B cell (primary cell): ENCODE data around the gene BHLHA9. TPM values are rescaled to one million over a fixed set of nuclear protein-coding genes. Genes with fewer than 3 reads are reported as not detected.

Experiments used
- ATAC-seq: fragments of 200-7000 bp; cut with Tn5 transposase; one replicate; pipeline ENCODE4 v1.10.0; 2021; ENCODE audit warnings: low read depth, mild to moderate bottlenecking, moderate number of reproducible peaks, moderate library complexity
- CTCF ChIA-PET: fragments of 350-600 bp; sonication (Branson Sonifier 250); formaldehyde crosslinking; loops from one replicate; lab custom pipeline; 2021; ENCODE audit warnings: antibody characterized with exemption, inconsistent platforms; lab: Charles Lee
- POLR2A ChIA-PET: fragments of 350-600 bp; sonication (Branson Sonifier 250); formaldehyde crosslinking; loops from one replicate; lab custom pipeline; 2021; ENCODE audit warnings: antibody characterized with exemption; lab: Charles Lee
- DNase-seq: peaks from one replicate; pipeline ENCODE4 v3.0.0; 2013
- H2AFZ ChIP-seq: 2 replicates; pipeline ENCODE4 v1.6.1; 2012; ENCODE audit warnings: mild to moderate bottlenecking, low read depth, low read length; ENCODE audit not compliant: insufficient read depth, poor library complexity, severe bottlenecking
- H3K27ac ChIP-seq, 2 donors: 1 replicate in 1 of 2; 2 replicates in 1 of 2; pipeline ENCODE4 v1.5.1; 2012 to 2013; ENCODE audit warnings: low read length in 2 of 2, mild to moderate bottlenecking in 2 of 2, moderate library complexity in 1 of 2
- H3K27me3 ChIP-seq, 4 experiments: fragments of 200-600 bp in 1 of 4; sonication (generic) in 1 of 4; replicated peaks in 1 of 4; 1 replicate in 2 of 4; 2 replicates in 2 of 4; pipeline versions ENCODE4 v1.6.1 to v1.7.0; 2013 to 2016; ENCODE audit warnings: low read length in 3 of 4, mild to moderate bottlenecking in 2 of 4, mixed read lengths in 1 of 4, moderate library complexity in 1 of 4; ENCODE audit not compliant: insufficient read depth in 4 of 4, control insufficient read depth in 3 of 4; ENCODE audit errors: control extremely low read depth in 1 of 4
- H3K36me3 ChIP-seq, 2 experiments: replicated peaks in 1 of 2; 1 replicate in 1 of 2; 2 replicates in 1 of 2; pipeline versions ENCODE4 v1.6.1 to v1.7.1; 2013; ENCODE audit warnings: low read length in 1 of 2; ENCODE audit not compliant: insufficient read depth in 2 of 2, control insufficient read depth in 1 of 2; ENCODE audit errors: control extremely low read depth in 1 of 2, extremely low read depth in 1 of 2
- H3K4me1 ChIP-seq, 2 donors: fragments of 200-600 bp in 1 of 2; sonication (generic) in 1 of 2; 1 replicate in 1 of 2; 2 replicates in 1 of 2; pipeline versions ENCODE4 v1.5.1 to v1.6.1; 2013 to 2017; ENCODE audit warnings: low read length in 2 of 2; ENCODE audit not compliant: control insufficient read depth in 2 of 2, insufficient read depth in 2 of 2
- H3K4me2 ChIP-seq: replicated peaks from 2 replicates; pipeline ENCODE3; 2012; ENCODE audit warnings: mild to moderate bottlenecking, low read depth, low read length; ENCODE audit not compliant: poor library complexity, severe bottlenecking
- H3K4me3 ChIP-seq, 5 experiments: fragments of 200-600 bp in 1 of 5; sonication (generic) in 1 of 5; 1 replicate in 3 of 5; 2 replicates in 2 of 5; pipeline versions ENCODE4 v1.5.1 to v1.7.0; 2011 to 2016; ENCODE audit warnings: low read length in 4 of 5, mild to moderate bottlenecking in 4 of 5, low read depth in 2 of 5, control low read depth in 1 of 5, moderate library complexity in 1 of 5; ENCODE audit not compliant: insufficient read depth in 1 of 5; ENCODE audit errors: control extremely low read depth in 1 of 5, extremely low read depth in 1 of 5
- H3K79me2 ChIP-seq: fragments of 200-600 bp; sonication (generic); one replicate; pipeline ENCODE4 v1.6.0; 2016; ENCODE audit warnings: low read length; ENCODE audit not compliant: control insufficient read depth, insufficient read depth
- H3K9ac ChIP-seq: fragments of 200-600 bp; sonication (generic); 2 replicates; pipeline ENCODE4 v1.6.1; 2017; ENCODE audit warnings: mild to moderate bottlenecking, low read length, moderate library complexity
- H3K9me3 ChIP-seq, 3 donors: one replicate each; pipeline versions ENCODE4 v1.6.1 to v1.7.1; 2013; ENCODE audit warnings: low read length in 2 of 3; ENCODE audit not compliant: control insufficient read depth in 2 of 3, insufficient read depth in 1 of 3; ENCODE audit errors: control extremely low read depth in 1 of 3
- H4K20me1 ChIP-seq: 2 replicates; pipeline ENCODE4 v1.6.0; 2012; ENCODE audit warnings: mild to moderate bottlenecking, low read length; ENCODE audit not compliant: insufficient read depth, control insufficient read depth, poor library complexity, severe bottlenecking
- H3K27ac Mint-ChIP-seq: one replicate; pipeline ENCODE4 v1.8.0; 2021; ENCODE audit warnings: mixed read lengths
- H3K27me3 Mint-ChIP-seq: one replicate; pipeline ENCODE4 v1.8.0; 2021; ENCODE audit warnings: mixed read lengths
- H3K4me1 Mint-ChIP-seq: one replicate; pipeline ENCODE4 v1.8.0; 2021; ENCODE audit warnings: mixed read lengths
- H3K4me3 Mint-ChIP-seq: one replicate; pipeline ENCODE4 v1.8.0; 2021; ENCODE audit warnings: mixed read lengths
- H3K9me3 Mint-ChIP-seq: one replicate; pipeline ENCODE4 v1.8.0; 2022; ENCODE audit warnings: mixed read lengths; ENCODE audit not compliant: insufficient read depth
- CTCF ChIP-seq: fragments of 200-600 bp; IDR thresholded peaks from one replicate; pipeline ENCODE4 v1.8.0; 2022; ENCODE audit warnings: antibody characterized with exemption, mild to moderate bottlenecking
- EZH2 ChIP-seq: IDR thresholded peaks from 2 replicates; pipeline ENCODE4 v1.6.1; 2012; ENCODE audit warnings: borderline replicate concordance, low read depth, mild to moderate bottlenecking, moderate library complexity, low read length; ENCODE audit not compliant: insufficient read depth, poor library complexity, severe bottlenecking
- WGBS: methylation state at CpG from one replicate; pipeline ENCODE4 v1.1.5; 2013; ENCODE audit warnings: missing lambda C conversion rate; ENCODE audit not compliant: insufficient coverage; 5-methylcytosine and 5-hydroxymethylcytosine counted together
- intact Hi-C: fragments of 100-400 bp; cut with micrococcal nuclease; formaldehyde crosslinking; loops from one replicate; pipeline ENCODE4 v1.10.0; 2022
- polyA plus RNA-seq: library from polyadenylated mRNA; depleted of rRNA; stranded (reverse); fragments of >200 nt; gene quantifications from 2 replicates; pipeline ENCODE4 v1.2.3, GENCODE V29; 2012
- total RNA-seq, 2 donors: library from RNA; stranded (reverse); fragments of 120-200 nt in 1 of 2; gene quantifications; 1 replicate in 1 of 2; 2 replicates in 1 of 2; pipeline versions ENCODE4 v1.2.3 to v1.2.4, GENCODE V29; 2013 to 2022

BHLHA9 gene
- total and polyA plus RNA-seq, 2 donors (not counting 1 experiment from before 2014, with no cell fraction given) = not detected

DNA sequence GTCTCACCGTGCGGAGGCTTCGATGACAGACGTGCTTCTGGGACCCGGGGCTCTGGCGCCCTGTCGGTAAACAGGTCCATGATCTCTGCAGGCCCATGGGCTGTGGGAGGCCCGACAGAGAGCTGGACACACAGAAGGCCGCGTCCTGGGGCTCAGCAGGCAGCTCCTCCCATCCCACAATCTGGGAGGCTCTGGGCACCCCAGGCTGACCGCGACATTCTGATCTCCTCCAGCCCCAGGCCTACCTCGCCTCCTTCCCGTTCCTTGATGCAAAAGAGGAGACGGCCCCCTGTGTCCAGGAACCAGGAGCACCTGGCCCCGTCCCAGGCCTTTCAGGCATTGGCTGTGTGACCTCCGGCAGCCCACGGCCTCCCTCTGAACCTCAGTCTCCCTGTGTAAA is 32.5 kb downstream of the BHLHA9 start:
- DNase-seq (no peak), ATAC-seq (no peak)
- no peak overlapping the region for H3K4me3 ChIP-seq
- H3K4me2 ChIP-seq = no peak overlapping the region
- H3K79me2 ChIP-seq = no peaks in the 10 kb centered on the region
- intact Hi-C loops = no loop called here
- POLR2A ChIA-PET = no interaction called here
- H3K27ac Mint-ChIP-seq = no peak overlapping the region
- no peaks in the 10 kb centered on the region for H4K20me1 ChIP-seq
- H3K27me3 ChIP-seq = peaks cover 0 to 40% (median 11%) of the 10 kb centered on the region in 4 experiments
- TF ChIP-seq CTCF = no peak
- TF ChIP-seq EZH2 = no peak
- peaks cover 0 to 9% (median 0%) of the 10 kb centered on the region in 3 donors for H3K9me3 ChIP-seq
- peaks cover 7 to 10% of the 10 kb centered on the region in 2 donors for H3K4me1 ChIP-seq
- no peaks in the 10 kb centered on the region for H3K36me3 ChIP-seq
- H3K4me1 Mint-ChIP-seq = peaks cover 6% of the 10 kb centered on the region
- no peaks in the 10 kb centered on the region for H3K9me3 Mint-ChIP-seq
- WGBS = 88% methylated on average over 16 of the region's 18 CpGs
- no peak overlapping the region for H3K27ac ChIP-seq
- H3K27me3 Mint-ChIP-seq = peaks cover 13% of the 10 kb centered on the region
- CTCF ChIA-PET = no interaction called here
- no peak overlapping the region for H3K9ac ChIP-seq
- H3K4me3 Mint-ChIP-seq = no peak overlapping the region
- no peak overlapping the region for H2AFZ ChIP-seq

DNA sequence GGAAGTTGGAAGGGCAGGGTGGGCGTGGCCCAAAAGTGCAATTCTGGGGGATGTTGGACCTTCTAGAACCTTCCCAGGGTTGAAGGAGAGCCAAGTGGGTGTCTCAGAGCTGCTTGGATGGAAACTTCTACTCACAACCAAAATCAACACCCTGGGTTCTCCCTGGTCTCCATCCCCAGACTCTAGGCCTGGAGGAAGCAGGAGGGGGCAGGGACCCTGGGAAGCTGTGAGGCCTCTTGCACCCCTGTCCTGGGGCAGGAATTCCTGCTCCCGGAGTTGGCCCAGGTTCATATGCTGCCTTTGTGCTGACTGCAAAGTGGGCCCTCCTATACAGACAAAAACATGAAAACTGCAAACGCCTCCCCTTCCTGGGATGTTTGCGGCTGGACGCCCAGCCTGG is 34.3 kb downstream of the BHLHA9 start:
- Histone ChIP-seq H3K9me3 (peaks cover 0 to 6% (median 0%) of the 10 kb centered on the region in 3 donors), H3K79me2 (no peaks in the 10 kb centered on the region), H3K27me3 (peaks cover 0 to 22% (median 4%) of the 10 kb centered on the region in 4 experiments), H3K9ac (no peak overlapping the region), H3K4me1 (no peaks in the 10 kb centered on the region), H2AFZ (no peak overlapping the region), H3K4me2 (no peak overlapping the region), H3K27ac (no peak overlapping the region), H3K36me3 (no peaks in the 10 kb centered on the region), H3K4me3 (no peak overlapping the region), H4K20me1 (no peaks in the 10 kb centered on the region)
- CTCF ChIA-PET = no interaction called here
- Mint-ChIP-seq H3K27me3 (peaks cover 13% of the 10 kb centered on the region), H3K4me3 (no peak overlapping the region), H3K9me3 (no peaks in the 10 kb centered on the region), H3K4me1 (no peaks in the 10 kb centered on the region), H3K27ac (no peak overlapping the region)
- no peak for TF ChIP-seq EZH2
- TF ChIP-seq CTCF = no peak
- intact Hi-C loops = no loop called here
- DNase-seq = no peak
- WGBS = no CpG with 5 or more reads among the region's 5 CpGs
- no peak for ATAC-seq
- POLR2A ChIA-PET = no interaction called here
